ENCODE measurements around the gene CFAP298. TPM values are rescaled to one million over a fixed set of nuclear protein-coding genes. Genes with fewer than 3 reads are reported as not detected.

CFAP298 gene
- total and polyA plus RNA-seq, 10 of the 15 experiments (the other 5 are each of a cell fraction or from before 2014, with no cell fraction given): 9.5 to 79.1 (median 30.2) TPM

DNA sequence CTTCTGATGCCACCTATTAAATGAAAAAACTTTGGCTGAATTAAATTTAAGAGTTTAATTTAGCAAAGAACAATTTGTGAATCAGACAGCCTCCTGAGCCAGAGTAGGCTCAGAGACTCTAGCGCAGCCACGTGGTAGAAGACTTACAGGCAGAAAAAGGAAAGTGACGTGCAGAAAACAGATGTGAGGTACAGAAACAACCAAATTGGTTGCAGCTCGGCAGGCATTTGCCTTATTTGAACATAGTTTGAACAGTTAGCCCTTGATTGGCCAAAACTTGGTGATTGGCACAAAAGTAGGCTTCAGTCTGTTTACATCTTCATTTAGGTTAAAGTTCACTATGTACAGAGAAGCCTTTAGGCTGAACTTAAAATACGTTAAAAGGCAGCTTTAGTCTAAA lies 49.8 kb downstream of the CFAP298 start:
- Histone ChIP-seq H4K20me1 (ENCODE audit: control insufficient read depth, insufficient read depth) (no peaks in the 10 kb centered on the region), H3K9ac (ENCODE audit: control insufficient read depth, insufficient read depth, low read length) (no peak overlapping the region), H3K4me2 (ENCODE audit: control insufficient read depth, insufficient read depth) (no peak overlapping the region), H3K79me2 (ENCODE audit: control insufficient read depth, insufficient read depth, low read length) (no peaks in the 10 kb centered on the region), H2AFZ (ENCODE audit: control insufficient read depth, low read depth, low read length) (no peak overlapping the region), H3K4me3 (no peak overlapping the region), H3K27ac (ENCODE audit: control insufficient read depth, insufficient read depth) (no peak overlapping the region), H3K4me1 (ENCODE audit: control insufficient read depth, insufficient read depth, low read length) (no peaks in the 10 kb centered on the region), H3K9me3 (replicated peaks; ENCODE audit: control insufficient read depth, insufficient read depth, low read length) (peaks cover 1% of the 10 kb centered on the region; the same call in 1 of the 3 replicates), H3K36me3 (ENCODE audit: control insufficient read depth in 2 of 2, insufficient read depth in 2 of 2, low read length in 1 of 2) (no peaks in the 10 kb centered on the region), H3K27me3 (replicated peaks in 1 of 2; ENCODE audit: control insufficient read depth in 2 of 2, insufficient read depth in 2 of 2, low read length in 1 of 2) (no peaks in the 10 kb centered on the region)
- WGBS (ENCODE audit: insufficient coverage, insufficient replicate concordance, low lambda C conversion rate, missing lambda C conversion rate): 37% methylated on average over 5 of the region's 5 CpGs
- SMC1A ChIA-PET (ENCODE audit: uncharacterized antibody, unreplicated experiment): no interaction called here
- POLR2A ChIA-PET: no interaction called here
- FAIRE-seq (no peak), ATAC-seq (no peak), DNase-seq (ENCODE audit: low read depth, low spot score) (no peak)
- intact Hi-C loops (cut with micrococcal nuclease; ENCODE audit: unreplicated experiment): loop anchor here (10.0 kb wide), 1 partner anchor 158 kb away; no protein-coding TSS in a partner anchor
- TF ChIP-seq, protein P1, sequence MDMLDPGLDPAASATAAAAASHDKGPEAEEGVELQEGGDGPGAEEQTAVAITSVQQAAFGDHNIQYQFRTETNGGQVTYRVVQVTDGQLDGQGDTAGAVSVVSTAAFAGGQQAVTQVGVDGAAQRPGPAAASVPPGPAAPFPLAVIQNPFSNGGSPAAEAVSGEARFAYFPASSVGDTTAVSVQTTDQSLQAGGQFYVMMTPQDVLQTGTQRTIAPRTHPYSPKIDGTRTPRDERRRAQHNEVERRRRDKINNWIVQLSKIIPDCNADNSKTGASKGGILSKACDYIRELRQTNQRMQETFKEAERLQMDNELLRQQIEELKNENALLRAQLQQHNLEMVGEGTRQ (IDR thresholded peaks at IDR 0.05; ENCODE audit: borderline replicate concordance, low read depth, low read length): no peak
- TF ChIP-seq, protein P2, sequence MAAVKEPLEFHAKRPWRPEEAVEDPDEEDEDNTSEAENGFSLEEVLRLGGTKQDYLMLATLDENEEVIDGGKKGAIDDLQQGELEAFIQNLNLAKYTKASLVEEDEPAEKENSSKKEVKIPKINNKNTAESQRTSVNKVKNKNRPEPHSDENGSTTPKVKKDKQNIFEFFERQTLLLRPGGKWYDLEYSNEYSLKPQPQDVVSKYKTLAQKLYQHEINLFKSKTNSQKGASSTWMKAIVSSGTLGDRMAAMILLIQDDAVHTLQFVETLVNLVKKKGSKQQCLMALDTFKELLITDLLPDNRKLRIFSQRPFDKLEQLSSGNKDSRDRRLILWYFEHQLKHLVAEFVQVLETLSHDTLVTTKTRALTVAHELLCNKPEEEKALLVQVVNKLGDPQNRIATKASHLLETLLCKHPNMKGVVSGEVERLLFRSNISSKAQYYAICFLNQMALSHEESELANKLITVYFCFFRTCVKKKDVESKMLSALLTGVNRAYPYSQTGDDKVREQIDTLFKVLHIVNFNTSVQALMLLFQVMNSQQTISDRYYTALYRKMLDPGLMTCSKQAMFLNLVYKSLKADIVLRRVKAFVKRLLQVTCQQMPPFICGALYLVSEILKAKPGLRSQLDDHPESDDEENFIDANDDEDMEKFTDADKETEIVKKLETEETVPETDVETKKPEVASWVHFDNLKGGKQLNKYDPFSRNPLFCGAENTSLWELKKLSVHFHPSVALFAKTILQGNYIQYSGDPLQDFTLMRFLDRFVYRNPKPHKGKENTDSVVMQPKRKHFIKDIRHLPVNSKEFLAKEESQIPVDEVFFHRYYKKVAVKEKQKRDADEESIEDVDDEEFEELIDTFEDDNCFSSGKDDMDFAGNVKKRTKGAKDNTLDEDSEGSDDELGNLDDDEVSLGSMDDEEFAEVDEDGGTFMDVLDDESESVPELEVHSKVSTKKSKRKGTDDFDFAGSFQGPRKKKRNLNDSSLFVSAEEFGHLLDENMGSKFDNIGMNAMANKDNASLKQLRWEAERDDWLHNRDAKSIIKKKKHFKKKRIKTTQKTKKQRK (IDR thresholded peaks at IDR 0.05; ENCODE audit: low read depth, low read length): no peak
- no peak for TF ChIP-seq FOXK2 (IDR thresholded peaks at IDR 0.05)
- no peak for TF ChIP-seq CBFB (IDR thresholded peaks at IDR 0.05; ENCODE audit: low read depth)
- TF ChIP-seq SMAD5 (IDR thresholded peaks at IDR 0.05; ENCODE audit: low read depth): no peak
- no peak for TF ChIP-seq RBBP5 (conservative IDR thresholded peaks at IDR 0.05)
- TF ChIP-seq LARP7 (IDR thresholded peaks at IDR 0.05): no peak
- TF ChIP-seq NR2C1 (IDR thresholded peaks at IDR 0.05): no peak
- TF ChIP-seq, protein P3, sequence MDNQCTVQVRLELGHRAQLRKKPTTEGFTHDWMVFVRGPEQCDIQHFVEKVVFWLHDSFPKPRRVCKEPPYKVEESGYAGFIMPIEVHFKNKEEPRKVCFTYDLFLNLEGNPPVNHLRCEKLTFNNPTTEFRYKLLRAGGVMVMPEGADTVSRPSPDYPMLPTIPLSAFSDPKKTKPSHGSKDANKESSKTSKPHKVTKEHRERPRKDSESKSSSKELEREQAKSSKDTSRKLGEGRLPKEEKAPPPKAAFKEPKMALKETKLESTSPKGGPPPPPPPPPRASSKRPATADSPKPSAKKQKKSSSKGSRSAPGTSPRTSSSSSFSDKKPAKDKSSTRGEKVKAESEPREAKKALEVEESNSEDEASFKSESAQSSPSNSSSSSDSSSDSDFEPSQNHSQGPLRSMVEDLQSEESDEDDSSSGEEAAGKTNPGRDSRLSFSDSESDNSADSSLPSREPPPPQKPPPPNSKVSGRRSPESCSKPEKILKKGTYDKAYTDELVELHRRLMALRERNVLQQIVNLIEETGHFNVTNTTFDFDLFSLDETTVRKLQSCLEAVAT (IDR thresholded peaks at IDR 0.05): no peak
- no peak for TF ChIP-seq ZSCAN29 (IDR thresholded peaks at IDR 0.05)
- no peak for TF ChIP-seq ZZZ3 (IDR thresholded peaks at IDR 0.05; ENCODE audit: control insufficient read depth, insufficient read length, low read depth)
- TF ChIP-seq, protein P4, sequence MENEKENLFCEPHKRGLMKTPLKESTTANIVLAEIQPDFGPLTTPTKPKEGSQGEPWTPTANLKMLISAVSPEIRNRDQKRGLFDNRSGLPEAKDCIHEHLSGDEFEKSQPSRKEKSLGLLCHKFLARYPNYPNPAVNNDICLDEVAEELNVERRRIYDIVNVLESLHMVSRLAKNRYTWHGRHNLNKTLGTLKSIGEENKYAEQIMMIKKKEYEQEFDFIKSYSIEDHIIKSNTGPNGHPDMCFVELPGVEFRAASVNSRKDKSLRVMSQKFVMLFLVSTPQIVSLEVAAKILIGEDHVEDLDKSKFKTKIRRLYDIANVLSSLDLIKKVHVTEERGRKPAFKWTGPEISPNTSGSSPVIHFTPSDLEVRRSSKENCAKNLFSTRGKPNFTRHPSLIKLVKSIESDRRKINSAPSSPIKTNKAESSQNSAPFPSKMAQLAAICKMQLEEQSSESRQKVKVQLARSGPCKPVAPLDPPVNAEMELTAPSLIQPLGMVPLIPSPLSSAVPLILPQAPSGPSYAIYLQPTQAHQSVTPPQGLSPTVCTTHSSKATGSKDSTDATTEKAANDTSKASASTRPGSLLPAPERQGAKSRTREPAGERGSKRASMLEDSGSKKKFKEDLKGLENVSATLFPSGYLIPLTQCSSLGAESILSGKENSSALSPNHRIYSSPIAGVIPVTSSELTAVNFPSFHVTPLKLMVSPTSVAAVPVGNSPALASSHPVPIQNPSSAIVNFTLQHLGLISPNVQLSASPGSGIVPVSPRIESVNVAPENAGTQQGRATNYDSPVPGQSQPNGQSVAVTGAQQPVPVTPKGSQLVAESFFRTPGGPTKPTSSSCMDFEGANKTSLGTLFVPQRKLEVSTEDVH (IDR thresholded peaks at IDR 0.05; ENCODE audit: low read depth, partially characterized antibody): no peak
- no peak for TF ChIP-seq IKZF2 (IDR thresholded peaks at IDR 0.05)
- TF ChIP-seq, protein P5, sequence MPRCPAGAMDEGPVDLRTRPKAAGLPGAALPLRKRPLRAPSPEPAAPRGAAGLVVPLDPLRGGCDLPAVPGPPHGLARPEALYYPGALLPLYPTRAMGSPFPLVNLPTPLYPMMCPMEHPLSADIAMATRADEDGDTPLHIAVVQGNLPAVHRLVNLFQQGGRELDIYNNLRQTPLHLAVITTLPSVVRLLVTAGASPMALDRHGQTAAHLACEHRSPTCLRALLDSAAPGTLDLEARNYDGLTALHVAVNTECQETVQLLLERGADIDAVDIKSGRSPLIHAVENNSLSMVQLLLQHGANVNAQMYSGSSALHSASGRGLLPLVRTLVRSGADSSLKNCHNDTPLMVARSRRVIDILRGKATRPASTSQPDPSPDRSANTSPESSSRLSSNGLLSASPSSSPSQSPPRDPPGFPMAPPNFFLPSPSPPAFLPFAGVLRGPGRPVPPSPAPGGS (IDR thresholded peaks at IDR 0.05; ENCODE audit: borderline replicate concordance, insufficient read depth, low read depth, low read length, poor library complexity, severe bottlenecking): no peak
- CTCF ChIA-PET: interaction anchor here (1.2 to 1.5 kb wide), 2 partner anchors 24 to 39 kb away, joined by 4 to 5 read pairs; no protein-coding TSS in a partner anchor
- RAD21 ChIA-PET (ENCODE audit: unreplicated experiment): no interaction called here
- in situ Hi-C loops (cut with MboI): no loop called here
- BruUV-seq (replicated peaks): no TSS peak
